H1 (cell line): Measurements from ENCODE around the gene YIPF5.

Source experiments
- ASH2L ChIP-seq: fragments of 200-600, 300-600 bp; sonication (generic); IDR thresholded peaks from one replicate; pipeline ENCODE4 v1.7.1; 2017; ENCODE audit warnings: low read length
- CTCF ChIP-seq, 3 experiments: IDR thresholded peaks; 1 replicate in 2 of 3; 2 replicates in 1 of 3; pipeline versions ENCODE4 v1.5.1 to v1.6.1; 2011; ENCODE audit warnings: low read length in 3 of 3, mild to moderate bottlenecking in 3 of 3, inconsistent platforms in 2 of 3, low read depth in 1 of 3, moderate library complexity in 1 of 3; ENCODE audit not compliant: insufficient read depth in 1 of 3; ENCODE audit errors: control extremely low read depth in 1 of 3
- EGR1 ChIP-seq: IDR thresholded peaks from 2 replicates; pipeline ENCODE4 v1.6.1; 2011; ENCODE audit warnings: low read depth, low read length, borderline replicate concordance
- JUN ChIP-seq: IDR thresholded peaks from 2 replicates; pipeline ENCODE4 v1.6.1; 2011; ENCODE audit warnings: low read depth, mild to moderate bottlenecking, improper control_type of control experiment, low read length
- MAX ChIP-seq: IDR thresholded peaks from 2 replicates; pipeline ENCODE4 v1.6.1; 2012; ENCODE audit warnings: inconsistent platforms
- POLR2A ChIP-seq, 2 experiments: IDR thresholded peaks; 1 replicate in 1 of 2; 2 replicates in 1 of 2; pipeline ENCODE4 v1.6.1; 2011; ENCODE audit warnings: low read depth in 2 of 2, low read length in 2 of 2, mild to moderate bottlenecking in 2 of 2; ENCODE audit errors: control extremely low read depth in 1 of 2
- POLR2AphosphoS5 ChIP-seq: IDR thresholded peaks from 2 replicates; pipeline ENCODE4 v1.6.1; 2011; ENCODE audit warnings: low read depth, low read length
- RFX5 ChIP-seq: IDR thresholded peaks from 2 replicates; pipeline ENCODE4 v1.6.1; 2011; ENCODE audit warnings: low read depth, low read length, improper control_type of control experiment, borderline replicate concordance
- SRF ChIP-seq: IDR thresholded peaks from 2 replicates; pipeline ENCODE4 v1.6.1; 2011; ENCODE audit warnings: mild to moderate bottlenecking, low read depth, low read length, moderate library complexity
- SUZ12 ChIP-seq: fragments of 200-600 bp; sonication (generic); IDR thresholded peaks from 2 replicates; pipeline ENCODE4 v1.6.1; 2012; ENCODE audit warnings: mild to moderate bottlenecking, inconsistent platforms, low read length, moderate library complexity, mixed read lengths
- ZNF274 ChIP-seq: IDR thresholded peaks from 2 replicates; pipeline ENCODE4 v1.7.0; 2012; ENCODE audit warnings: low read length, borderline replicate concordance; ENCODE audit errors: extremely low read depth

GRCh38 chr5:144210655-144211054 is 40.2 kb upstream of the YIPF5 start:
- TF ChIP-seq SUZ12, result no peak
- TF ChIP-seq MAX, result no peak
- no peak for TF ChIP-seq SRF
- no peak for TF ChIP-seq ASH2L
- no peak for TF ChIP-seq RFX5
- TF ChIP-seq EGR1, result no peak
- no peak for TF ChIP-seq ZNF274
- no peak for TF ChIP-seq JUN
- TF ChIP-seq POLR2A (IDR thresholded peaks at IDR 0.05; ENCODE audit: control extremely low read depth in 1 of 2, low read depth in 2 of 2, low read length in 2 of 2), result no peak
- TF ChIP-seq CTCF (IDR thresholded peaks at IDR 0.05; ENCODE audit: control extremely low read depth in 1 of 3, insufficient read depth in 1 of 3, low read depth in 1 of 3, low read length in 3 of 3), result no peak
- no peak for TF ChIP-seq POLR2AphosphoS5
